Suprapubic skin (tissue), 4 donors: ENCODE measurements around the gene OR8K5. TPM values are rescaled to one million over a fixed set of nuclear protein-coding genes. Genes with fewer than 3 reads are reported as not detected.

Experiments used
- DNase-seq, 2 donors: peaks; one replicate each; pipeline ENCODE4 v3.0.0-alpha.2; 2019; ENCODE audit warnings: low spot score in 2 of 2
- H3K27ac ChIP-seq: fragments of 200-600 bp; sonication (generic); one replicate; pipeline ENCODE4 v1.5.1; 2019
- H3K27me3 ChIP-seq: fragments of 200-600 bp; sonication (generic); one replicate; pipeline ENCODE4 v1.5.1; 2019
- H3K36me3 ChIP-seq: fragments of 200-600 bp; sonication (generic); one replicate; pipeline ENCODE4 v1.5.1; 2019
- H3K4me1 ChIP-seq: fragments of 200-600 bp; sonication (generic); one replicate; pipeline ENCODE4 v1.5.1; 2019
- H3K4me3 ChIP-seq: fragments of 200-600 bp; sonication (generic); one replicate; pipeline ENCODE4 v1.5.1; 2019; ENCODE audit warnings: mild to moderate bottlenecking
- H3K9me3 ChIP-seq: fragments of 200-600 bp; sonication (generic); one replicate; pipeline ENCODE4 v1.5.1; 2019
- EP300 ChIP-seq: sonication (generic); formaldehyde crosslinking; IDR thresholded peaks from one replicate; pipeline ENCODE4 v1.6.1; 2017; ENCODE audit warnings: antibody characterized with exemption
- POLR2A ChIP-seq, 2 donors: fragments of 450-650 bp; IDR thresholded peaks; one replicate each; pipeline ENCODE4 v1.6.1; 2017; ENCODE audit warnings: antibody characterized with exemption in 2 of 2, mild to moderate bottlenecking in 2 of 2, moderate library complexity in 2 of 2
- POLR2AphosphoS5 ChIP-seq, 3 donors: sonication (generic); formaldehyde crosslinking; IDR thresholded peaks; one replicate each; pipeline ENCODE4 v1.6.1; 2017; ENCODE audit warnings: antibody characterized with exemption in 3 of 3
- WGBS: methylation state at CpG from one replicate; pipeline ENCODE4 v1.1.5; 2018; 5-methylcytosine and 5-hydroxymethylcytosine counted together
- total RNA-seq, 4 donors: library from RNA; depleted of rRNA; stranded (reverse); fragments of >200 nt; gene quantifications; one replicate each; pipeline ENCODE4 v1.1.0, GENCODE V29; 2016
- TF ChIP-seq, protein P1 (sequence below), 2 donors: fragments of 200-600 bp in 1 of 2; fragments of 450-650 bp in 1 of 2; sonication (generic) in 1 of 2; IDR thresholded peaks; one replicate each; pipeline ENCODE4 v1.5.1; 2016 to 2019; ENCODE audit warnings: antibody characterized with exemption in 2 of 2, mild to moderate bottlenecking in 1 of 2, moderate library complexity in 1 of 2

Gene OR8K5, protein sequence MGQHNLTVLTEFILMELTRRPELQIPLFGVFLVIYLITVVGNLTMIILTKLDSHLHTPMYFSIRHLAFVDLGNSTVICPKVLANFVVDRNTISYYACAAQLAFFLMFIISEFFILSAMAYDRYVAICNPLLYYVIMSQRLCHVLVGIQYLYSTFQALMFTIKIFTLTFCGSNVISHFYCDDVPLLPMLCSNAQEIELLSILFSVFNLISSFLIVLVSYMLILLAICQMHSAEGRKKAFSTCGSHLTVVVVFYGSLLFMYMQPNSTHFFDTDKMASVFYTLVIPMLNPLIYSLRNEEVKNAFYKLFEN
- not detected for total RNA-seq

DNA sequence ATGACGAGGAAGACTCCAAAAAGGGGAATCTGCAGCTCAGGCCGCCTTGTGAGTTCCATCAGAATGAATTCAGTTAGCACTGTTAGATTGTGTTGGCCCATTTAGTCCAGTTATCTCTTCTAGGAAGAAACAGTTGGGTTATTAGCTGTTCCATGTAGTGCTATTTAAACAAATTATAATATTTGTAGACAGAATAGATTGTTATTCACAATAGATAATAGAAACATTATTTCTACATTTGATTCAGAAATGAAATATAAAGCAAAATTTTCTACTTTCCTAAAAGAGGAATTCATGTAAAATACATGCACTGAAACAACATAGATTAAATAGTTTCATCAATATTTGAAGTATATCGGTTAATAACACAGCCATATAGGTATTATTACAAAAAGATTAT, at the start of gene OR8K5:
Gene OR8K5 (minus strand): TSS at position 101 of the 400 bp plus-strand sequence. CDS start 0 bp downstream, at position 101.
- Histone ChIP-seq H3K4me3 (no peak within 1 kb of the TSS), H3K27ac (no peak within 1 kb of the TSS), H3K36me3 (no peaks in the 10 kb centered on the region), H3K4me1 (no peaks in the 10 kb centered on the region), H3K9me3 (peaks cover 5% of the 10 kb centered on the region), H3K27me3 (no peaks in the 10 kb centered on the region)
- 76% methylated on average over 3 of the region's 3 CpGs for WGBS
- TF ChIP-seq POLR2A (IDR thresholded peaks at IDR 0.05) (no peak), EP300 (no peak)
- TF ChIP-seq, protein P1, sequence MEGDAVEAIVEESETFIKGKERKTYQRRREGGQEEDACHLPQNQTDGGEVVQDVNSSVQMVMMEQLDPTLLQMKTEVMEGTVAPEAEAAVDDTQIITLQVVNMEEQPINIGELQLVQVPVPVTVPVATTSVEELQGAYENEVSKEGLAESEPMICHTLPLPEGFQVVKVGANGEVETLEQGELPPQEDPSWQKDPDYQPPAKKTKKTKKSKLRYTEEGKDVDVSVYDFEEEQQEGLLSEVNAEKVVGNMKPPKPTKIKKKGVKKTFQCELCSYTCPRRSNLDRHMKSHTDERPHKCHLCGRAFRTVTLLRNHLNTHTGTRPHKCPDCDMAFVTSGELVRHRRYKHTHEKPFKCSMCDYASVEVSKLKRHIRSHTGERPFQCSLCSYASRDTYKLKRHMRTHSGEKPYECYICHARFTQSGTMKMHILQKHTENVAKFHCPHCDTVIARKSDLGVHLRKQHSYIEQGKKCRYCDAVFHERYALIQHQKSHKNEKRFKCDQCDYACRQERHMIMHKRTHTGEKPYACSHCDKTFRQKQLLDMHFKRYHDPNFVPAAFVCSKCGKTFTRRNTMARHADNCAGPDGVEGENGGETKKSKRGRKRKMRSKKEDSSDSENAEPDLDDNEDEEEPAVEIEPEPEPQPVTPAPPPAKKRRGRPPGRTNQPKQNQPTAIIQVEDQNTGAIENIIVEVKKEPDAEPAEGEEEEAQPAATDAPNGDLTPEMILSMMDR (IDR thresholded peaks at IDR 0.05) = no peak
- no peak for DNase-seq

DNA sequence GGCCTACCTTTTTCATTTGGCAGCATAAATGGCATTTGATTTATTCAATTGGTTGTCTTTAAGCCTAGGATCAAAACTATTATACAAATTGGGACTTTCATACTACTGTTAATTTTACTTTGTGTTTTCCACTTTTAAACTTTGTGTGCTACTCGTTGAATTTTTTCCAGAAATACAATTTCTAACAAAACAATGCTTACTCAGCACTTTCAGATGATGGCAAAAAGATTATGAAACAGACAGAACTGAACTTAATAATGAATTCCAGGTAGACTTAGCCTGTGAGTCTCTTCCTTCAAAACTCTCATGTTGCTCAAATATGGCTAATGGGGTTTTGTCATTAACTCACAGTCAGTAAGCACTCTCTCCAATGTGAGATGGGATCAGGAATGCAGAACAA, 47.7 kb upstream of the OR8K5 start:
- H3K9me3 ChIP-seq = no peaks in the 10 kb centered on the region
- no peak for TF ChIP-seq POLR2A (IDR thresholded peaks at IDR 0.05)
- TF ChIP-seq POLR2AphosphoS5 (IDR thresholded peaks at IDR 0.05) = no peak
- TF ChIP-seq, protein P1 (IDR thresholded peaks at IDR 0.05) = no peak
- TF ChIP-seq EP300 = no peak
- H3K4me1 ChIP-seq = no peaks in the 10 kb centered on the region
- no peak overlapping the region for H3K27ac ChIP-seq
- no peak overlapping the region for H3K4me3 ChIP-seq
- DNase-seq = no peak
- no peaks in the 10 kb centered on the region for H3K36me3 ChIP-seq
- no peaks in the 10 kb centered on the region for H3K27me3 ChIP-seq
- 55% methylated on average over 1 of the region's 1 CpG for WGBS

DNA sequence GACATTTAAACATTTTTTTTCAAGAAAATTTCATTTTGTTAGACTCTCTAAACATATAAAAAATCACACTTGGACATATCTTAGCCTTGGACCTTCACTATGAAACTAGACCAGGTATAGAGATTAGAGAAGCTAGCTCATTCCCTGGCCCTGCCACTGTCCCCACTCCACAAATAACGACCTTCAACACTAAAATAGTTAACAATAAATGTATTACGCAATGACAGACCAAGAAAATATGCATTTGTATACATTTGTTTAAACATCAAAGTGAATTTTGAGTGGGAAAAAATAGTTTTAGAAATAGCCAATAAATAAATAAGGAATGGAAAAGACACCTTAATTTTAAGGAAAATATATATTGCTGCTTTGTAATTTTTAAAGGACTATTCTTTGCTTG, 37.2 kb upstream of the OR8K5 start:
- H3K36me3 ChIP-seq = no peaks in the 10 kb centered on the region
- no peak for DNase-seq
- H3K4me3 ChIP-seq = no peak overlapping the region
- H3K27ac ChIP-seq = no peak overlapping the region
- H3K9me3 ChIP-seq = no peaks in the 10 kb centered on the region
- H3K27me3 ChIP-seq = no peaks in the 10 kb centered on the region
- TF ChIP-seq EP300 = no peak
- TF ChIP-seq POLR2AphosphoS5 (IDR thresholded peaks at IDR 0.05) = no peak
- TF ChIP-seq POLR2A (IDR thresholded peaks at IDR 0.05) = no peak
- TF ChIP-seq, protein P1 (IDR thresholded peaks at IDR 0.05) = no peak
- 67% methylated on average over 2 of the region's 2 CpGs for WGBS
- H3K4me1 ChIP-seq = no peaks in the 10 kb centered on the region

DNA sequence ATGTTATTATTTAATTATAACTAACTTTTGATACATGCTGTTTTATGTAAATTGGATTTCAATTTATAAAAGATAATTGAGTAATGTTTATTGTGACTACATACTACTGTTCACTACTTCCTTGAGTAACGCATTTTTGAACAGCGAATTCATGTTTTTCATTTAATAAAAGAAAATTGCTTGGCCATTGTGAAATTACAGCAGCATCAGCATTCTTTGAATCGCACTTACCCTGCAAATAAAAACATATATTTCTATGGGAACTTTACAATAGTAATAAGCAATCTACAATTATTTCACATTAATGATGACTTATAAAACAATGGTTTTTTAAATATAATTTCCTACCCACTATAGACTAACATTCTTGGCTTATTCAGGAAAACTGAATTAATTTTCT, 36.6 kb upstream of the OR8K5 start:
- Histone ChIP-seq H3K4me1 (no peaks in the 10 kb centered on the region), H3K27me3 (no peaks in the 10 kb centered on the region), H3K9me3 (peaks cover 4% of the 10 kb centered on the region), H3K27ac (no peak overlapping the region), H3K4me3 (no peak overlapping the region), H3K36me3 (no peaks in the 10 kb centered on the region)
- DNase-seq = no peak
- 82% methylated on average over 3 of the region's 3 CpGs for WGBS
- TF ChIP-seq POLR2A (IDR thresholded peaks at IDR 0.05) = no peak

DNA sequence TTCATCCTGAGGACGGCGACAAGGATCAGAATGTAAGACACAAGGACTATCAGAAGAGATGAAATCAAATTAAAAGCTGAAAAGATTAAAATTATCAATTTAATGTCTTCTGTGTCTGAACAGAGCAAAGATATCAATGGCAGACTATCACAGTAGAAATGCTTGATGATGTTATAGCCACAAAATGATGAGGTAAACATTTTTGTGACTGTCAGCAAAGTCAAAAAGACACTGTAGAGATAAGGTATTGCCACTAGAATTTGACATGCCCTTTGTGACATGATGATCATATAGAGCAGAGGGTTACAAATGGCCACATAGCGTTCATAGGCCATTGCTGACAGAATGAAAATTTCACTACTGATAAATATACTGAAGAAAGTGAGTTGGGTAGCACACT, 28.5 kb upstream of the OR8K5 start:
- WGBS = 90% methylated on average over 3 of the region's 3 CpGs
- no peaks in the 10 kb centered on the region for H3K4me1 ChIP-seq
- no peak overlapping the region for H3K4me3 ChIP-seq
- no peaks in the 10 kb centered on the region for H3K27me3 ChIP-seq
- TF ChIP-seq POLR2A (IDR thresholded peaks at IDR 0.05) = no peak
- TF ChIP-seq EP300 = no peak
- TF ChIP-seq, protein P1 (IDR thresholded peaks at IDR 0.05) = no peak
- no peak for TF ChIP-seq POLR2AphosphoS5 (IDR thresholded peaks at IDR 0.05)
- no peak overlapping the region for H3K27ac ChIP-seq
- peaks cover 19% of the 10 kb centered on the region for H3K9me3 ChIP-seq
- H3K36me3 ChIP-seq = no peaks in the 10 kb centered on the region
- DNase-seq = no peak

DNA sequence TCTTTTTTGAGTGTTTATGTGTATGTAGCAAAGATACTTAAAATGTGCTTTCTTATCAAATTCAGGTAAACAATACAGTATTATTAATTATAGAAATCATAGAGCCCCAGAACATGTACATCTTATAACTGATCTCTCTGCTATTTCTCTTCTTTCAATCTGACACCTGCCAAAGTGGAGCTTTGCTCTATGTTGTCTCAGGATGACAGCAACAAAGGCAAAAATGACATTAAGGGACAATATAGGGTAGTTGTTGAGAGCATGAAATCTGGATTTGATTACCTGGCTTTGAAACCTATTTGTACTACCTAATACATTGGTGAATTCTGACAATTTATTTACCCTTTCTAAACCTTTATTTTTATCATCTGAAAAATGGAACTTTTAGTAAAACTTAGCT, 23.3 kb upstream of the OR8K5 start:
- Histone ChIP-seq H3K27ac (no peak overlapping the region), H3K4me3 (no peak overlapping the region), H3K4me1 (no peaks in the 10 kb centered on the region), H3K9me3 (peaks cover 6% of the 10 kb centered on the region), H3K36me3 (no peaks in the 10 kb centered on the region), H3K27me3 (no peaks in the 10 kb centered on the region)
- DNase-seq = no peak
- TF ChIP-seq, protein P1 (IDR thresholded peaks at IDR 0.05) = no peak
- no peak for TF ChIP-seq POLR2AphosphoS5 (IDR thresholded peaks at IDR 0.05)
- no peak for TF ChIP-seq POLR2A (IDR thresholded peaks at IDR 0.05)
- TF ChIP-seq EP300 = no peak
